ACHN (cell line): ENCODE results near the gene ARHGAP15.

ENCODE experiments used
- DNase-seq: peaks from one replicate; pipeline ENCODE4 v3.0.0-alpha.2; 2015
- in situ Hi-C: cut with HindIII; loops from 2 replicates; pipeline ENCODE4 v1.10.0; 2017; ENCODE audit warnings: low sequenced_read_pairs, low pct_ligation_motif_present, low pct_unique_long_range_greater_than_20kb

Gene ARHGAP15

GRCh38 chr2:143401861-143402260 lies 272.6 kb downstream of the ARHGAP15 start:
- no peak for DNase-seq
- in situ Hi-C loops, result no loop called here

DNA sequence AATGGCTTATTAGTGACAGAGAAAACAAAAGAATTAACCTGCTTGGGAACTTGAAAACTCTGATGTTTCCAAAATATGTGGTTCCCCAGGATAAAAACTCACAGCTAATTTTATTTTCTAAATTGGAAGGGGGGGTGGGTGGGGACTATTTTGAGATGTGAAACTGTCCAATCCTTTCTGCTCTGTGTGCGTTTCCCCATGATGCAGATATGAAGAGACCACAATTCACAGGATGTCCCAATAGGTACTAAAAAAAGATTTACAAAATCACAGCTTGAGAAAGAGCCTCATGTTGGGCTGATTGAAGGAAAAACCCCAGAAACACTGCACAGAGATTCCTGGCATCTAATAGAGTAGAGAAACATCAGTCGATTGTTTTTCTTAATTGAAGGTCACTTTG lies 273.2 kb downstream of the ARHGAP15 start:
- in situ Hi-C loops, result no loop called here
- DNase-seq, result no peak

DNA sequence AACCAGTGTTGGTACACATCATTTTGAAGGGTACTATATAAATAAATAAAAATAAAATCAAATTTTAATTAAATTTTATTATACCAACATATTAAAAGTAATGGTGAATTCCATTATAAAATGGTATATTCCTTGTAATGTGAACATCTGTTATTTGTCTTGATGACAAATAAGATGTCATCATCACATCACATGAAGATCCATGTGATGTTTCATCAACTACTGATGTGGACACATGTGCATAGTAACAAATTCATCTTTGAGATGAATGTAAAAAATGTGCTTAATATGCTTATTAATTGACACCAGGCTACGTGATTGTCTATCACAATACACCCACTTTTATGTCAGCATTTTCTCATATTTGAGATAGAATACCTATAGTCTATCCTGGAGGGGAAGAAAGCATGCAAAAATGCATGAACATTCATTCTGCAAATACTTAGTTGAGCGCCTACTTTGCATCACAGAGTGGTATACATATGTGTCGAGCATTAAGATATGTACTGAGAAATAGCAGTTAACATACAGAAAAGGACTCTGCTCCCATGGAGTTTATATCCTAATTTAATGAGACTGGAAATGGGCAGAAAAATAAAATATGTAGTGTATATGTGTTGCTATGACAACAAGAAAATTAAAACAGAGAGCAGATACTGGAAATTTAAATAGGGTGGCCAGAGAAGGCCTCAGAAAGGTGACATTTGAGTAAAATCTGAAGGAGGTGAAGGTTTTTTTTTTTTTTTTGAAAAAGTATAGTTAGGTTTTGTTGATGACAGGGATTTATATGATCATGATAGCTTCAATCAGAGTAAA lies 281.1 kb downstream of the ARHGAP15 start:
- DNase-seq, result no peak

DNA sequence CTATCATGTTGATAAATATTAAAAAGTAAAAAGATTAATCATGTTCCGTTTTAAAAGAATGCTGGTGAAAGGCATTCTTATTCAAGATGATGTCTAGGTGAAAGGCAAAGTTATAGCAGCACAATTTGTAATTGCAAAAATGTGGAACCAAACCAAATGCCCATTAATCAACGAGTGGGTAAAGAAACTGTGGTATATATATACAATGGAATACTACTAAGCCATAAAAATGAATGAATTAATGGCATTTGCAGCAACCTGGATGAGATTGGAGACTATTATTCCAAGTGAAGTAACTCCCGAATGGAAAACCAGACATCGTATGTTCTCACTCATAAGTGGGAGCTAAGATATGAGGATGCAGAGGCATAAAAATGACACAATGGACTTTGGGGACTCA lies 286.4 kb downstream of the ARHGAP15 start:
- in situ Hi-C loops, result no loop called here
- DNase-seq, result no peak

More for the DNA sequence above, 281.1 kb downstream of the ARHGAP15 start:
- in situ Hi-C loops, result no loop called here

- in situ Hi-C loops, result no loop called here
- DNase-seq, result no peak
Observed at GRCh38 chr2:143417428-143417827, 288.2 kb downstream of the ARHGAP15 start.

- in situ Hi-C loops, result no loop called here
- no peak for DNase-seq
Observed at GRCh38 chr2:143420313-143420712, 291.1 kb downstream of the ARHGAP15 start.

GRCh38 chr2:143422681-143423080 lies 293.5 kb downstream of the ARHGAP15 start:
- no peak for DNase-seq

DNA sequence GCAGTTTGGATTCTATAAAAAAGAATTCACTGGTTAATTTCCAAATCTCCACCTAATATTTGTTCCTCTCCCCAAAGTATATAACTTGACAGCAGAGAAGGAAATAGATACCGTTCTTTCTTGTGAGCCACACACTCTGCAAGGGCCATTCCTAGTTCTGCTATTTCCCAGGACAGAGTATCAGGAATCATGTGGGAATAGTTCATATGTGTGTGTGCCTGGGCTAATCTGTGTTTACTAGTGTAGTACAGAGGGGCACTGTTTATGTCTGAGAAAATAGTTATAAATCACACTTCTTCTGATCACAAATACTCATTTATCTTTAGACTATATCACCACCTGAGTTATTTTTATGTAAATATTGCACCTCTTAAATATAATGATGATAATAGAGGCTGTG lies 296.7 kb downstream of the ARHGAP15 start:
- DNase-seq, result no peak
- in situ Hi-C loops, result no loop called here

More at GRCh38 chr2:143422681-143423080, 293.5 kb downstream of the ARHGAP15 start:
- in situ Hi-C loops, result no loop called here

- DNase-seq, result no peak
- in situ Hi-C loops, result no loop called here
Observed at GRCh38 chr2:143426296-143426695, 297.1 kb downstream of the ARHGAP15 start.

DNA sequence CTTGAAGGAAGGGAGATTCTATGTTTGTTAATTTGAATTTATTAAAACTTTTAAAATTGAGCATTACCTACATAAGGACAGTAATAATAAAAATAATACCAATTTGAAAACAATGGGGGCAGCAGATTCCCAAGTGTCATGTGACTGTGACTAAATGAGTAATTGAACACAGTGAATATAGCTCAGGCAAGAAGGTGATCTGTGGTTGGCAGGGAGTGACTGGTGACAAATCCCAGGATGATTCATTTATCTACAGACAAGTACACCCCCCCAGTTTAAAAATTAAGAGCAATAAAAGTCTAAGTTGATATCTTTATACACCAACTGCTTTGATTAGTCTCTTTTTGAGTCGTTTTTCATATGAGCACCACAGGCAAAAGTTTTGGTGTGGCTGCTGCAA lies 299.5 kb downstream of the ARHGAP15 start:
- in situ Hi-C loops, result no loop called here
- no peak for DNase-seq

- no peak for DNase-seq
- in situ Hi-C loops, result no loop called here
Observed at GRCh38 chr2:143429932-143430679, 300.9 kb downstream of the ARHGAP15 start.

DNA sequence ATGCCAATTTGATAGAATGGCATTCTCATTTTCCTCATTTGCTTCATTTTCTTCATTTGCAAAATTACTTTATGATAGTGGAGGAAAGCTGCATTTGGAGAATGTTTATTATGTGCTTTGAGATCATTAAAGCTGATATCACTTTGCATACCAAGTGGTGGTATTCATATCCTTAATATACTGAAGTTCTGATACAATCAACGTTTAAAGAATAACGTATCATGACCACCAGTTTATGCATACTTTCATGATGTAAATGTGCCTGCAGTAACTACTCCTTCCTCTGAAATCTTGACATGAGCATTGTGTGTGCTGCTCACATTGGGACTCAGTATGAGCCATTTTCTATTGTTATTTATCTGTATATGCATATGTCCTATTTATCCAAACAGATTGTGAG lies 302.1 kb downstream of the ARHGAP15 start:
- DNase-seq, result no peak
- in situ Hi-C loops, result no loop called here

GRCh38 chr2:143433251-143433650 lies 304.0 kb downstream of the ARHGAP15 start:
- DNase-seq, result no peak
- in situ Hi-C loops, result no loop called here

DNA sequence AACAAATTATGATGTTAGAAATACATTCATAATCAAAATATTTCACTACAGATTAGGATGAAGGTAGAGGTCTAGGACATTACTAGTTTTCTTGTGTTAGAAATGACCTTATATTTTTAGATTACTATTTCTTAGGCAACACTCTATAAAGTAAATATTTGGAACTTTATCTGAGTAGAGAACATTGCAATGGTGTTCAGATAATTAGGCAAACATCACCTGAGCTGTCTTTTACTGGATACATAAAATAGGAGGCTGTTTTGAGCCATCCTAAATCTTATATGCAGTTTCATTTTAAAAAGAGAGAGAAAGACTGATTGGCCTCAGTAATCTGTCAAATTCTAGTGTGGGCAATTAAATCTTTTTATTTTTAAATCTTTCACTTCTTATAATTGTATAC lies 304.6 kb downstream of the ARHGAP15 start:
- in situ Hi-C loops, result no loop called here

GRCh38 chr2:143434445-143434844 lies 305.2 kb downstream of the ARHGAP15 start:
- DNase-seq, result no peak
- in situ Hi-C loops, result no loop called here

More for the DNA sequence above, 304.6 kb downstream of the ARHGAP15 start:
- DNase-seq, result no peak

DNA sequence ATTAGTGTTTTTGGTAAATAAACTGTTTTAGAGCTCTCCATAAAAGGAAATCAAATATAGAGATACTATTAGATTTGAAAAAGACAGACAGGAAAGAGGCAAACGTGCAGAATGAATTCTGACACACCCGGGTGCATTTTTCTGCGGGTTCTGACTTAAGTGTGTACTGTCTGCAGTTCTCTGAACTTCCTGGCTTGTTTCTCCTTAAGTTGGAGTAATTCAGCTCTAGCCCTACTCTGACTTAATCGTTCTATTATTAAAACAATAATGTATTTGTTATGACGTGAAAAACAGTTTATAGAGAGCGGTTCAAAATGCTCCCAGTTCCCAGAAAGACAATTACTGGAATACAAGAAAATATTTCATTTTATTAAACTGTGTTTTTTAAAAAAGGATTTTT lies 305.9 kb downstream of the ARHGAP15 start:
- in situ Hi-C loops, result no loop called here
- DNase-seq, result no peak

- in situ Hi-C loops, result no loop called here
- DNase-seq, result no peak
Observed at GRCh38 chr2:143436951-143437350, 307.7 kb downstream of the ARHGAP15 start.

DNA sequence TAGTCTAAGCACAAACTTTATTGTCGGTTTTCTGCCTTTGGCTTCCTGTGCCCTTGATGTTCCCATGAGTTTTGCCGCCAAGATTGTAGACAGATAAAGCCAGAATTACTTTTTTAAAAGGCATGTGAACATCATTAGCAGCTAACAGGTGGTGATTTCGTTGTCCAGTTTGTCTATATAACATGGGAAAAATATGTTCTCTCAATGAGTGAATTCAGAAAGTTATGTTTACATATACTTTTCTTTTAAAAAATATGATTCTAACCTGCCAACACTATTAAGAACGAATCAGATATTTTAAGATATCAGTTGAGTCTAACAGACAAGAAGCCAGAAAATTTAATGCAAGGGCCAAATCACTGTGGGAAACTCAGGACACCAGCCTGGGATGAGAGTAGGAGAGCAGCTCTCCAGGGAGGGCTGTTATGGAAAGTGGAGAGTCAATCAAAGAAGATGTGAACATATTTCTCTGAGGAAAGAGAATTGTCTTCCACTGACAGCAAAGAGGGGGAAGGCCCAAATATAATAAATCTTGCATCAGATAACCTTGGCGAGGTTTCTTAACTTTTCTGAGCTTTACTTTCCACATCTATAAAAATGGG lies 311.3 kb downstream of the ARHGAP15 start:
- no peak for DNase-seq
- in situ Hi-C loops, result no loop called here

GRCh38 chr2:143442193-143442592 lies 313.0 kb downstream of the ARHGAP15 start:
- in situ Hi-C loops, result no loop called here
- DNase-seq, result no peak
